Activated T-helper 2 cell treated with anti-CD3 and anti-CD28 coated beads, Interferon-gamma antibody, Interleukin-2, Interleukin-4, amounts not matched to agents 10 μg/mL and 5 μg/mL and 100 μg/mL, durations not matched to agents 14 hours and 24 hours and 36 hours (primary cell): ENCODE data around the gene CRYZ. TPM values are rescaled to one million over a fixed set of nuclear protein-coding genes. Genes with fewer than 3 reads are reported as not detected.
"Not testable (repeated sequence)": the region's sequence is repeated elsewhere in the genome, so short reads cannot be mapped to it uniquely, and the experiment has no call there.

Experiments
- DNase-seq: peaks from one replicate; pipeline ENCODE4 v3.0.0; 2021; ENCODE audit warnings: low spot score
- H3K27ac Mint-ChIP-seq: one replicate; pipeline ENCODE4 v1.8.0; 2021; ENCODE audit warnings: mixed read lengths
- H3K27me3 Mint-ChIP-seq: one replicate; pipeline ENCODE4 v1.8.0; 2021; ENCODE audit warnings: low read depth, mixed read lengths
- H3K36me3 Mint-ChIP-seq: one replicate; pipeline ENCODE4 v1.8.0; 2021; ENCODE audit warnings: low read depth, mixed read lengths
- H3K4me1 Mint-ChIP-seq: one replicate; pipeline ENCODE4 v1.8.0; 2021; ENCODE audit warnings: low read depth, mixed read lengths
- H3K4me3 Mint-ChIP-seq: one replicate; pipeline ENCODE4 v1.8.0; 2021; ENCODE audit warnings: low read depth, mild to moderate bottlenecking, moderate library complexity, mixed read lengths
- H3K9me3 Mint-ChIP-seq: one replicate; pipeline ENCODE4 v1.8.0; 2021; ENCODE audit warnings: mixed read lengths
- intact Hi-C: fragments of 100-400 bp; cut with micrococcal nuclease; formaldehyde crosslinking; loops from one replicate; pipeline ENCODE4 v1.15.1; 2023
- total RNA-seq: library from RNA; stranded (reverse); gene quantifications from 2 replicates; pipeline ENCODE4 v1.2.3, GENCODE V29; 2022

The CRYZ gene
- total RNA-seq, 1 donor from 2014 or later, result 21.3 TPM

GRCh38 chr1:74689621-74690363, 43.1 kb downstream of the CRYZ start:
- no peak overlapping the region for H3K4me3 Mint-ChIP-seq
- H3K36me3 Mint-ChIP-seq, result no peaks in the 10 kb centered on the region
- no peaks in the 10 kb centered on the region for H3K9me3 Mint-ChIP-seq
- peaks cover 1% of the 10 kb centered on the region for H3K4me1 Mint-ChIP-seq
- peaks cover 1% of the 10 kb centered on the region for H3K27me3 Mint-ChIP-seq
- peak; percentile 11 for DNase-seq
- intact Hi-C loops, result loop anchor here (10.0 kb wide), 1 partner anchor 225 kb away; no protein-coding TSS in a partner anchor
- H3K27ac Mint-ChIP-seq, result no peak overlapping the region

- intact Hi-C loops, result loop anchor here (10.0 kb wide), 1 partner anchor 222 kb away; no protein-coding TSS in a partner anchor
- Mint-ChIP-seq H3K36me3 (no peaks in the 10 kb centered on the region), H3K9me3 (no peaks in the 10 kb centered on the region), H3K4me1 (peaks cover 1% of the 10 kb centered on the region), H3K27ac (no peak overlapping the region), H3K27me3 (peaks cover 5% of the 10 kb centered on the region), H3K4me3 (no peak overlapping the region)
- DNase-seq, result no peak
These were observed 45.9 kb downstream of the CRYZ start for GRCh38 chr1:74686928-74687327.

GRCh38 chr1:74684301-74684700, 48.5 kb downstream of the CRYZ start:
- DNase-seq, result no peak
- H3K27ac Mint-ChIP-seq, result no peak overlapping the region
- intact Hi-C loops, result loop anchor here (10.0 kb wide), 1 partner anchor 220 kb away; no protein-coding TSS in a partner anchor
- no peaks in the 10 kb centered on the region for H3K36me3 Mint-ChIP-seq
- H3K4me3 Mint-ChIP-seq, result no peak overlapping the region
- H3K27me3 Mint-ChIP-seq, result peaks cover 5% of the 10 kb centered on the region
- H3K4me1 Mint-ChIP-seq, result peaks cover 5% of the 10 kb centered on the region
- H3K9me3 Mint-ChIP-seq, result no peaks in the 10 kb centered on the region

GRCh38 chr1:74683656-74684055, 49.2 kb downstream of the CRYZ start:
- no peaks in the 10 kb centered on the region for H3K9me3 Mint-ChIP-seq
- no peak overlapping the region for H3K4me3 Mint-ChIP-seq
- no peaks in the 10 kb centered on the region for H3K36me3 Mint-ChIP-seq
- intact Hi-C loops, result loop anchor here (10.0 kb wide), 1 partner anchor 219 kb away; no protein-coding TSS in a partner anchor
- H3K27me3 Mint-ChIP-seq, result peaks cover 5% of the 10 kb centered on the region
- peaks cover 5% of the 10 kb centered on the region for H3K4me1 Mint-ChIP-seq
- no peak overlapping the region for H3K27ac Mint-ChIP-seq
- no peak for DNase-seq

GRCh38 chr1:74681851-74682250, 51.0 kb downstream of the CRYZ start:
- Mint-ChIP-seq H3K36me3 (no peaks in the 10 kb centered on the region), H3K9me3 (no peaks in the 10 kb centered on the region), H3K4me1 (peaks cover 5% of the 10 kb centered on the region), H3K27ac (no peak overlapping the region), H3K27me3 (peaks cover 11% of the 10 kb centered on the region), H3K4me3 (no peak overlapping the region)
- intact Hi-C loops, result loop anchor here (10.0 kb wide), 1 partner anchor 217 kb away; no protein-coding TSS in a partner anchor
- no peak for DNase-seq

- no peak for DNase-seq
- Mint-ChIP-seq H3K9me3 (no peaks in the 10 kb centered on the region), H3K4me1 (peaks cover 5% of the 10 kb centered on the region), H3K36me3 (no peaks in the 10 kb centered on the region), H3K4me3 (no peak overlapping the region), H3K27me3 (peaks cover 12% of the 10 kb centered on the region), H3K27ac (no peak overlapping the region)
- intact Hi-C loops, result loop anchor here (10.0 kb wide), 1 partner anchor 217 kb away; no protein-coding TSS in a partner anchor
These were observed 51.4 kb downstream of the CRYZ start for GRCh38 chr1:74681449-74681848.

GRCh38 chr1:74681001-74681400, 51.8 kb downstream of the CRYZ start:
- no peak for DNase-seq
- H3K27ac Mint-ChIP-seq, result no peak overlapping the region
- peaks cover 5% of the 10 kb centered on the region for H3K4me1 Mint-ChIP-seq
- H3K27me3 Mint-ChIP-seq, result peaks cover 12% of the 10 kb centered on the region
- H3K9me3 Mint-ChIP-seq, result no peaks in the 10 kb centered on the region
- H3K4me3 Mint-ChIP-seq, result no peak overlapping the region
- intact Hi-C loops, result loop anchor here (10.0 kb wide), 1 partner anchor 216 kb away; no protein-coding TSS in a partner anchor
- no peaks in the 10 kb centered on the region for H3K36me3 Mint-ChIP-seq

- no peaks in the 10 kb centered on the region for H3K36me3 Mint-ChIP-seq
- DNase-seq, result no peak
- intact Hi-C loops, result loop anchor here (10.0 kb wide), 1 partner anchor 215 kb away; no protein-coding TSS in a partner anchor
These were observed 53.0 kb downstream of the CRYZ start for GRCh38 chr1:74679811-74680210.

GRCh38 chr1:74677926-74678325, 54.9 kb downstream of the CRYZ start:
- peaks cover 23% of the 10 kb centered on the region for H3K27me3 Mint-ChIP-seq
- no peak overlapping the region for H3K27ac Mint-ChIP-seq
- peaks cover 8% of the 10 kb centered on the region for H3K4me1 Mint-ChIP-seq
- no peaks in the 10 kb centered on the region for H3K36me3 Mint-ChIP-seq
- no peak for DNase-seq
- H3K4me3 Mint-ChIP-seq, result no peak overlapping the region
- intact Hi-C loops, result no loop called here
- no peaks in the 10 kb centered on the region for H3K9me3 Mint-ChIP-seq

More at GRCh38 chr1:74679811-74680210, 53.0 kb downstream of the CRYZ start:
- Mint-ChIP-seq H3K27me3 (peaks cover 11% of the 10 kb centered on the region), H3K9me3 (no peaks in the 10 kb centered on the region), H3K4me3 (no peak overlapping the region), H3K27ac (no peak overlapping the region), H3K4me1 (peaks cover 5% of the 10 kb centered on the region)

- intact Hi-C loops, result no loop called here
- Mint-ChIP-seq H3K36me3 (no peaks in the 10 kb centered on the region), H3K9me3 (no peaks in the 10 kb centered on the region), H3K4me1 (peaks cover 2% of the 10 kb centered on the region), H3K27me3 (peaks cover 34% of the 10 kb centered on the region), H3K4me3 (no peak overlapping the region), H3K27ac (no peak overlapping the region)
- no peak for DNase-seq
These were observed 58.4 kb downstream of the CRYZ start for GRCh38 chr1:74674278-74675048.

GRCh38 chr1:74673351-74674111, 59.3 kb downstream of the CRYZ start, which contains the start of gene ERICH3:
Gene ERICH3, minus strand, starts transcription at chr1:74673792. Its CDS starts 273 bp downstream, at chr1:74673519.
- peaks cover 38% of the 10 kb centered on the region for H3K27me3 Mint-ChIP-seq
- peaks cover 2% of the 10 kb centered on the region for H3K4me1 Mint-ChIP-seq
- H3K27ac Mint-ChIP-seq, result no peak within 1 kb of the TSS
- H3K36me3 Mint-ChIP-seq, result no peaks in the 10 kb centered on the region
- DNase-seq, result no peak
- no peaks in the 10 kb centered on the region for H3K9me3 Mint-ChIP-seq
- H3K4me3 Mint-ChIP-seq, result no peak within 1 kb of the TSS
- intact Hi-C loops, result no loop called here

- not testable (repeated sequence) for H3K4me3 Mint-ChIP-seq
These were observed 62.0 kb downstream of the CRYZ start for GRCh38 chr1:74670866-74671265.

More at GRCh38 chr1:74670866-74671265, 62.0 kb downstream of the CRYZ start:
- peaks cover 31% of the 10 kb centered on the region for H3K27me3 Mint-ChIP-seq
- H3K27ac Mint-ChIP-seq, H3K36me3 Mint-ChIP-seq, H3K9me3 Mint-ChIP-seq, H3K4me1 Mint-ChIP-seq, intact Hi-C loops, DNase-seq: not testable (repeated sequence)
